Measurements from ENCODE around the gene SAT2.

The SAT2 gene

GRCh38 chr17:7615265-7615747 lies 12.3 kb downstream of the SAT2 start (continued):
- TF ChIP-seq ZEB2 (tag by site-specific recombination; IDR thresholded peaks at IDR 0.05) = peak; percentile 75; the same call in 1 of the 2 replicates
- TF ChIP-seq ZNF366 (tag by site-specific recombination; conservative IDR thresholded peaks at IDR 0.05) = peak; percentile 84
- no peak for TF ChIP-seq ZNF223 (tag by site-specific recombination; IDR thresholded peaks at IDR 0.05)
- TF ChIP-seq ZNF18 (tag by site-specific recombination; IDR thresholded peaks at IDR 0.05) = no peak
- no peak for TF ChIP-seq ZNF645 (tag by site-specific recombination; IDR thresholded peaks at IDR 0.05)
- no peak for TF ChIP-seq ZNF837 (tag by site-specific recombination; IDR thresholded peaks at IDR 0.05)
- no peak for TF ChIP-seq ZNF266 (tag by site-specific recombination; IDR thresholded peaks at IDR 0.05; ENCODE audit: low read depth)
- 0 out of 2 replicates have a peak, but pooled peaks have one; percentile 13 for TF ChIP-seq ZNF580 (tag by site-specific recombination; IDR thresholded peaks at IDR 0.05)
- no peak for TF ChIP-seq ZNF768 (tag by site-specific recombination; IDR thresholded peaks at IDR 0.05)
- TF ChIP-seq GLIS1 (tag by site-specific recombination; IDR thresholded peaks at IDR 0.05) = peak; percentile 3; the same call in 1 of the 2 replicates
- no peak for TF ChIP-seq ZNF398 (tag by site-specific recombination; IDR thresholded peaks at IDR 0.05)
- peak; percentile 79 for TF ChIP-seq ZNF362 (tag by site-specific recombination; IDR thresholded peaks at IDR 0.05)
- TF ChIP-seq MYNN (tag by site-specific recombination; IDR thresholded peaks at IDR 0.05; ENCODE audit: borderline replicate concordance) = no peak
- no peak for TF ChIP-seq ZNF302 (tag by site-specific recombination; IDR thresholded peaks at IDR 0.05; ENCODE audit: low read depth)
- no peak for TF ChIP-seq SP2 (tag by site-specific recombination; IDR thresholded peaks at IDR 0.05)
- peak; percentile 49; the same call in 1 of the 2 replicates for TF ChIP-seq ZNF394 (tag by site-specific recombination; IDR thresholded peaks at IDR 0.05; ENCODE audit: borderline replicate concordance)
- TF ChIP-seq WT1 (tag by site-specific recombination; IDR thresholded peaks at IDR 0.05) = no peak
- TF ChIP-seq GFI1B (tag by site-specific recombination; IDR thresholded peaks at IDR 0.05) = no peak

- Histone ChIP-seq H3K36me3 (ENCODE audit: control insufficient read depth in 2 of 2, insufficient read depth in 1 of 2, low read length in 2 of 2) (peaks cover 23 to 26% of the 10 kb centered on the region in 2 experiments; a peak in 2 of 3 replicates), H3K27ac (ENCODE audit: extremely low read depth, low read depth, low read length) (peak within 1 kb of the TSS; percentile 97), H3K9me3 (ENCODE audit: control insufficient read depth, insufficient read depth, low read depth, low read length) (no peaks in the 10 kb centered on the region), H3K4me3 (ENCODE audit: low read depth, low read length) (peak within 1 kb of the TSS; percentile 65), H3K4me1 (ENCODE audit: control insufficient read depth, insufficient read depth, low read length) (peaks cover 22% of the 10 kb centered on the region)
- ChIA-PET POLR2A (interaction anchor here (0.5 to 6.9 kb wide), 25 partner anchors 9 to 455 kb away, joined by 3 to 52 read pairs (median 5); partner anchors contain the start of genes ATP1B2, CNTROB, EFNB3 and GABARAP), CTCF (interaction anchor here (0.5 to 5.1 kb wide), 26 partner anchors 8 to 503 kb away, joined by 3 to 30 read pairs (median 5); partner anchors contain the start of genes SAT2, TP53 and WRAP53)
- TF ChIP-seq ZNF529 (tag by site-specific recombination; IDR thresholded peaks at IDR 0.05; ENCODE audit: insufficient replicate concordance) (no peak), KLF10 (tag by site-specific recombination; IDR thresholded peaks at IDR 0.05) (peak; percentile 99), ZNF571 (tag by site-specific recombination; IDR thresholded peaks at IDR 0.05) (no peak), ZNF660 (tag by site-specific recombination; IDR thresholded peaks at IDR 0.05) (0 out of 2 replicates have a peak, but pooled peaks have one; percentile 55), BCL11A (tag by site-specific recombination; IDR thresholded peaks at IDR 0.05; ENCODE audit: low read depth) (no peak), SP2 (tag by site-specific recombination; IDR thresholded peaks at IDR 0.05) (peak; percentile 97), KLF17 (tag by site-specific recombination; IDR thresholded peaks at IDR 0.05) (no peak), ZBTB7A (tag by site-specific recombination; IDR thresholded peaks at IDR 0.05; ENCODE audit: low read depth) (no peak), ZNF366 (tag by site-specific recombination; conservative IDR thresholded peaks at IDR 0.05) (peak; percentile 92), KLF1 (tag by site-specific recombination; IDR thresholded peaks at IDR 0.05) (peak; percentile 62; the same call in 1 of the 2 replicates), KLF9 (tag by site-specific recombination; IDR thresholded peaks at IDR 0.05; ENCODE audit: low read depth) (peak; percentile 96), ZNF549 (tag by site-specific recombination; IDR thresholded peaks at IDR 0.05) (no peak)
Measured at GRCh38 chr17:7614425-7615264, 13.0 kb downstream of the SAT2 start, which contains the start of gene FXR2. Gene FXR2 (minus strand): TSS chr17:7614897. CDS start chr17:7614532, 365 bp downstream.
